ENCODE measurements around the gene TNFSF4.
A peak's percentile ranks its signal among the peaks of the same experiment; 100 is the strongest.
"Not testable (repeated sequence)": the region's sequence is repeated elsewhere in the genome, so short reads cannot be mapped to it uniquely, and the experiment has no call there.

Gene TNFSF4

GRCh38 chr1:173206816-173207568 is at the start of gene TNFSF4:
TNFSF4 (minus strand) TSS chr1:173207331; CDS start chr1:173207176, 155 bp downstream.
- DNase-seq, result peak; percentile 10

- DNase-seq, result no peak
These were observed 48.2 kb upstream of the TNFSF4 start for GRCh38 chr1:173255214-173255813.

GRCh38 chr1:173253046-173253445 is 45.9 kb upstream of the TNFSF4 start:
- DNase-seq, result no peak

GRCh38 chr1:173249349-173249748 is 42.2 kb upstream of the TNFSF4 start:
- no peak for DNase-seq

- no peak for DNase-seq
These were observed 41.3 kb upstream of the TNFSF4 start for GRCh38 chr1:173248247-173248940.

GRCh38 chr1:173245892-173246291 is 38.8 kb upstream of the TNFSF4 start:
- DNase-seq, result no peak

GRCh38 chr1:173243300-173243699 is 36.2 kb upstream of the TNFSF4 start:
- DNase-seq, result no peak

- no peak for DNase-seq
These were observed 34.6 kb upstream of the TNFSF4 start for GRCh38 chr1:173241528-173242347.

GRCh38 chr1:173240609-173241008 is 33.5 kb upstream of the TNFSF4 start:
- no peak for DNase-seq

GRCh38 chr1:173239058-173239457 is 31.9 kb upstream of the TNFSF4 start:
- no peak for DNase-seq

GRCh38 chr1:173234899-173235298 is 27.8 kb upstream of the TNFSF4 start:
- DNase-seq, result no peak

- DNase-seq, result not testable (repeated sequence)
These were observed 27.3 kb upstream of the TNFSF4 start for GRCh38 chr1:173234434-173234833.

GRCh38 chr1:173229031-173229430 is 21.9 kb upstream of the TNFSF4 start:
- DNase-seq, result not testable (repeated sequence)

GRCh38 chr1:173224949-173225348 is 17.8 kb upstream of the TNFSF4 start:
- DNase-seq, result no peak

- no peak for DNase-seq
These were observed 17.3 kb upstream of the TNFSF4 start for GRCh38 chr1:173224280-173224892.

GRCh38 chr1:173223031-173223380 is 15.9 kb upstream of the TNFSF4 start:
- no peak for DNase-seq

GRCh38 chr1:173222149-173223030 is 15.3 kb upstream of the TNFSF4 start:
- DNase-seq, result no peak

GRCh38 chr1:173220157-173220556 is 13.0 kb upstream of the TNFSF4 start:
- no peak for DNase-seq

- DNase-seq, result no peak
These were observed 6.5 kb upstream of the TNFSF4 start for GRCh38 chr1:173213665-173214064.

- no peak for DNase-seq
These were observed 5.9 kb upstream of the TNFSF4 start for GRCh38 chr1:173212952-173213491.

- DNase-seq, result no peak
These were observed 3.6 kb upstream of the TNFSF4 start for GRCh38 chr1:173210716-173211231.
